ENCODE data around the gene PAM16.

The PAM16 gene

GRCh38 chr16:4306470-4307214 lies 44.5 kb downstream of the PAM16 start:
- TF ChIP-seq ZNF600 (tag by site-specific recombination; IDR thresholded peaks at IDR 0.05): peak; percentile 38; the same call in 1 of the 2 replicates
- TF ChIP-seq ZNF140 (tag by site-specific recombination; IDR thresholded peaks at IDR 0.05): no peak
- POLR2A ChIA-PET: interaction anchor here (0.7 to 1.3 kb wide), 2 partner anchors 33 to 35 kb away, joined by 3 read pairs; no protein-coding TSS in a partner anchor
- CTCF ChIA-PET: interaction anchor here (1.2 kb wide), 2 partner anchors 18 to 23 kb away, joined by 3 read pairs; no protein-coding TSS in a partner anchor
- H3K4me3 ChIP-seq (ENCODE audit: low read depth, low read length): no peak overlapping the region; the same call in 1 of the 2 replicates
- no peak overlapping the region for H3K27ac ChIP-seq (ENCODE audit: extremely low read depth, low read depth, low read length)
- no peaks in the 10 kb centered on the region for H3K36me3 ChIP-seq (ENCODE audit: control insufficient read depth in 2 of 2, insufficient read depth in 1 of 2, low read length in 2 of 2)
- no peaks in the 10 kb centered on the region for H3K9me3 ChIP-seq (ENCODE audit: control insufficient read depth, insufficient read depth, low read depth, low read length)
- H3K4me1 ChIP-seq (ENCODE audit: control insufficient read depth, insufficient read depth, low read length): no peaks in the 10 kb centered on the region

- no peak for TF ChIP-seq SCRT1 (tag by site-specific recombination; IDR thresholded peaks at IDR 0.05; ENCODE audit: borderline replicate concordance)
- no peak for TF ChIP-seq ZNF571 (tag by site-specific recombination; IDR thresholded peaks at IDR 0.05)
- no peak for TF ChIP-seq PRDM2 (tag by site-specific recombination; IDR thresholded peaks at IDR 0.05; ENCODE audit: borderline replicate concordance)
- no peak for TF ChIP-seq ZNF777 (tag by site-specific recombination; IDR thresholded peaks at IDR 0.05; ENCODE audit: borderline replicate concordance)
- TF ChIP-seq PRDM10 (tag by site-specific recombination; IDR thresholded peaks at IDR 0.05): peak; percentile 81
- H3K4me3 ChIP-seq (ENCODE audit: low read depth, low read length): no peak overlapping the region
- H3K9me3 ChIP-seq (ENCODE audit: control insufficient read depth, insufficient read depth, low read depth, low read length): no peaks in the 10 kb centered on the region
- ChIA-PET CTCF (interaction anchor here (0.7 to 1.5 kb wide), 2 partner anchors 15 to 59 kb away, joined by 3 to 5 read pairs; no protein-coding TSS in a partner anchor), POLR2A (interaction anchor here (0.6 kb wide), 1 partner anchor 11 kb away, joined by 5 read pairs; no protein-coding TSS in a partner anchor)
- no peaks in the 10 kb centered on the region for H3K4me1 ChIP-seq (ENCODE audit: control insufficient read depth, insufficient read depth, low read length)
- no peaks in the 10 kb centered on the region for H3K36me3 ChIP-seq (ENCODE audit: control insufficient read depth in 2 of 2, insufficient read depth in 1 of 2, low read length in 2 of 2)
- no peak overlapping the region for H3K27ac ChIP-seq (ENCODE audit: extremely low read depth, low read depth, low read length)
Measured at GRCh38 chr16:4303973-4304372, 47.1 kb downstream of the PAM16 start.

- ChIA-PET POLR2A (interaction anchor here (0.6 to 0.7 kb wide), 3 partner anchors 16 to 1296 kb away, joined by 3 to 4 read pairs (median 3); no protein-coding TSS in a partner anchor), CTCF (interaction anchor here (5.7 kb wide), 1 partner anchor 13 kb away, joined by 35 read pairs; no protein-coding TSS in a partner anchor)
- Histone ChIP-seq H3K27ac (ENCODE audit: extremely low read depth, low read depth, low read length) (no peak overlapping the region), H3K4me1 (ENCODE audit: control insufficient read depth, insufficient read depth, low read length) (no peaks in the 10 kb centered on the region), H3K4me3 (ENCODE audit: low read depth, low read length) (no peak overlapping the region), H3K9me3 (ENCODE audit: control insufficient read depth, insufficient read depth, low read depth, low read length) (no peaks in the 10 kb centered on the region), H3K36me3 (ENCODE audit: control insufficient read depth in 2 of 2, insufficient read depth in 1 of 2, low read length in 2 of 2) (no peaks in the 10 kb centered on the region)
- TF ChIP-seq ZNF580 (tag by site-specific recombination; IDR thresholded peaks at IDR 0.05): no peak
- no peak for TF ChIP-seq HOXC10 (CRISPR knock-in tag; IDR thresholded peaks at IDR 0.05)
- no peak for TF ChIP-seq IKZF3 (tag by site-specific recombination; IDR thresholded peaks at IDR 0.05)
- no peak for TF ChIP-seq KLF10 (tag by site-specific recombination; IDR thresholded peaks at IDR 0.05)
- no peak for TF ChIP-seq ZNF433 (tag by site-specific recombination; IDR thresholded peaks at IDR 0.05; ENCODE audit: low read depth)
- no peak for TF ChIP-seq ZNF629 (tag by site-specific recombination; IDR thresholded peaks at IDR 0.05)
- peak; percentile 81 for TF ChIP-seq ZNF10 (tag by site-specific recombination; IDR thresholded peaks at IDR 0.05)
- TF ChIP-seq ZNF146 (tag by site-specific recombination; IDR thresholded peaks at IDR 0.05): peak; percentile 58
Measured at GRCh38 chr16:4301968-4302367, 49.2 kb downstream of the PAM16 start.
